ENCODE data around the gene TIA1.
"Not testable (repeated sequence)": the region's sequence is repeated elsewhere in the genome, so short reads cannot be mapped to it uniquely, and the experiment has no call there.

TIA1 gene

GRCh38 chr2:70223305-70223704 is 25.1 kb downstream of the TIA1 start:
- DNase-seq (ENCODE audit: low read depth in 2 of 3, low spot score in 2 of 3), result not testable (repeated sequence)

- no peak for DNase-seq (ENCODE audit: low read depth in 2 of 3, low spot score in 2 of 3)
These were observed 33.4 kb downstream of the TIA1 start for GRCh38 chr2:70214953-70215549.

- no peak for DNase-seq (ENCODE audit: low read depth in 2 of 3, low spot score in 2 of 3)
These were observed 34.1 kb downstream of the TIA1 start for GRCh38 chr2:70214365-70214764.

GRCh38 chr2:70212298-70212932 is 36.0 kb downstream of the TIA1 start:
- no peak for DNase-seq (ENCODE audit: low read depth in 2 of 3, low spot score in 2 of 3)

- no peak for DNase-seq (ENCODE audit: low read depth in 2 of 3, low spot score in 2 of 3)
These were observed 36.8 kb downstream of the TIA1 start for GRCh38 chr2:70211595-70211994.

- no peak for DNase-seq (ENCODE audit: low read depth in 2 of 3, low spot score in 2 of 3)
These were observed 44.0 kb downstream of the TIA1 start for GRCh38 chr2:70204452-70204851.

- DNase-seq (ENCODE audit: low read depth in 2 of 3, low spot score in 2 of 3), result no peak
These were observed 45.3 kb downstream of the TIA1 start for GRCh38 chr2:70203086-70203485.

GRCh38 chr2:70202236-70202806 is 46.1 kb downstream of the TIA1 start:
- DNase-seq (ENCODE audit: low read depth in 2 of 3, low spot score in 2 of 3), result no peak

- DNase-seq (ENCODE audit: low read depth in 2 of 3, low spot score in 2 of 3), result no peak
These were observed 46.6 kb downstream of the TIA1 start for GRCh38 chr2:70201831-70202230.

GRCh38 chr2:70201225-70201768 is 47.1 kb downstream of the TIA1 start:
- no peak for DNase-seq (ENCODE audit: low read depth in 2 of 3, low spot score in 2 of 3)

GRCh38 chr2:70199320-70199864 is 49.0 kb downstream of the TIA1 start:
- no peak for DNase-seq (ENCODE audit: low read depth in 2 of 3, low spot score in 2 of 3)

- DNase-seq (ENCODE audit: low read depth in 2 of 3, low spot score in 2 of 3), result no peak
These were observed 55.9 kb downstream of the TIA1 start for GRCh38 chr2:70192516-70192915.

- DNase-seq (ENCODE audit: low read depth in 2 of 3, low spot score in 2 of 3), result no peak
These were observed 57.1 kb downstream of the TIA1 start for GRCh38 chr2:70191244-70191735.

GRCh38 chr2:70190418-70191243 is 57.8 kb downstream of the TIA1 start, which contains the start of gene C2orf42:
TSS of gene C2orf42 (minus strand) at chr2:70191019. CDS start at chr2:70181985, 9,034 bp downstream.
- peak; percentile 88 to 93 (median 92) for DNase-seq (ENCODE audit: low read depth in 2 of 3, low spot score in 2 of 3)

- no peak for DNase-seq (ENCODE audit: low read depth in 2 of 3, low spot score in 2 of 3)
These were observed 60.0 kb downstream of the TIA1 start for GRCh38 chr2:70188460-70188859.

- DNase-seq (ENCODE audit: low read depth in 2 of 3, low spot score in 2 of 3), result not testable (repeated sequence)
These were observed 61.3 kb downstream of the TIA1 start for GRCh38 chr2:70187170-70187569.

GRCh38 chr2:70182689-70183088 is 65.7 kb downstream of the TIA1 start:
- DNase-seq (ENCODE audit: low read depth in 2 of 3, low spot score in 2 of 3), result no peak

GRCh38 chr2:70181363-70181956 is 67.0 kb downstream of the TIA1 start:
- DNase-seq (ENCODE audit: low read depth in 2 of 3, low spot score in 2 of 3), result no peak

- no peak for DNase-seq (ENCODE audit: low read depth in 2 of 3, low spot score in 2 of 3)
These were observed 74.9 kb downstream of the TIA1 start for GRCh38 chr2:70173520-70173919.

GRCh38 chr2:70169654-70170245 is 78.7 kb downstream of the TIA1 start:
- not testable (repeated sequence) for DNase-seq (ENCODE audit: low read depth in 2 of 3, low spot score in 2 of 3)

All from activated CD8-positive, alpha-beta memory T cell treated with anti-CD3 and anti-CD28 coated beads for 48 hours (primary cell).